Astrocyte (in vitro differentiated cells and primary cell): ENCODE measurements around the gene PER1. TPM values are rescaled to one million over a fixed set of nuclear protein-coding genes. Genes with fewer than 3 reads are reported as not detected.
A peak's percentile ranks its signal among the peaks of the same experiment; 100 is the strongest.

Experiments
- DNase-seq: peaks from one replicate; pipeline ENCODE4 v3.0.0-alpha.2; 2010; ENCODE audit warnings: low read depth
- FAIRE-seq: peaks from 2 replicates; lab custom pipeline; 2011; peaks lifted over from hg19 to GRCh38; lab: Jason Lieb, UNC
- H2AFZ ChIP-seq: 2 replicates; pipeline ENCODE4 v1.6.0; 2012; ENCODE audit warnings: low read depth, low read length, inconsistent platforms
- H3K27ac ChIP-seq: 2 replicates; pipeline ENCODE4 v1.5.1; 2011; ENCODE audit warnings: low read depth, low read length, inconsistent platforms
- H3K27me3 ChIP-seq: 2 replicates; pipeline ENCODE4 v1.6.0; 2011; ENCODE audit warnings: low read length, inconsistent platforms; ENCODE audit not compliant: insufficient read depth
- H3K36me3 ChIP-seq: 2 replicates; pipeline ENCODE4 v1.5.1; 2011; ENCODE audit warnings: low read length, inconsistent platforms; ENCODE audit not compliant: insufficient read depth
- H3K4me1 ChIP-seq: 2 replicates; pipeline ENCODE4 v1.5.1; 2011; ENCODE audit warnings: low read length, inconsistent platforms; ENCODE audit not compliant: insufficient read depth
- H3K4me2 ChIP-seq: 2 replicates; pipeline ENCODE4 v1.6.0; 2012; ENCODE audit warnings: low read length, inconsistent platforms
- H3K4me3 ChIP-seq: 2 replicates; pipeline ENCODE4 v1.5.1; 2011; ENCODE audit warnings: low read depth, mild to moderate bottlenecking, low read length, inconsistent platforms; ENCODE audit not compliant: insufficient read depth
- H3K79me2 ChIP-seq: 2 replicates; pipeline ENCODE4 v1.6.0; 2012; ENCODE audit warnings: mild to moderate bottlenecking, low read length, inconsistent platforms; ENCODE audit not compliant: insufficient read depth
- H3K9ac ChIP-seq: 2 replicates; pipeline ENCODE4 v1.6.0; 2012; ENCODE audit warnings: mild to moderate bottlenecking, low read length, inconsistent platforms
- H3K9me3 ChIP-seq: 2 replicates; pipeline ENCODE4 v1.5.1; 2012; ENCODE audit warnings: low read depth, mild to moderate bottlenecking, low read length, inconsistent platforms; ENCODE audit not compliant: insufficient read depth
- H4K20me1 ChIP-seq: 2 replicates; pipeline ENCODE4 v1.6.0; 2012; ENCODE audit warnings: low read length, inconsistent platforms; ENCODE audit not compliant: insufficient read depth
- H3K27ac Mint-ChIP-seq: one replicate; pipeline ENCODE4 v1.8.0; 2021; ENCODE audit warnings: mild to moderate bottlenecking, mixed read lengths; ENCODE audit not compliant: unreplicated experiment
- H3K27me3 Mint-ChIP-seq: one replicate; pipeline ENCODE4 v1.8.0; 2021; ENCODE audit warnings: low read depth, mixed read lengths; ENCODE audit not compliant: unreplicated experiment
- H3K36me3 Mint-ChIP-seq: one replicate; pipeline ENCODE4 v1.8.0; 2021; ENCODE audit warnings: low read depth, mixed read lengths; ENCODE audit not compliant: unreplicated experiment
- H3K4me1 Mint-ChIP-seq: one replicate; pipeline ENCODE4 v1.8.0; 2021; ENCODE audit warnings: low read depth, mixed read lengths; ENCODE audit not compliant: unreplicated experiment
- H3K4me3 Mint-ChIP-seq: one replicate; pipeline ENCODE4 v1.8.0; 2021; ENCODE audit warnings: mild to moderate bottlenecking, moderate library complexity, mixed read lengths; ENCODE audit not compliant: unreplicated experiment
- H3K9me3 Mint-ChIP-seq: one replicate; pipeline ENCODE4 v1.8.0; 2021; ENCODE audit warnings: mild to moderate bottlenecking, mixed read lengths; ENCODE audit not compliant: unreplicated experiment
- CTCF ChIP-seq: IDR thresholded peaks from 2 replicates; pipeline ENCODE4 v1.5.1; 2011; ENCODE audit warnings: low read depth, mild to moderate bottlenecking, inconsistent platforms, low read length, moderate library complexity; ENCODE audit not compliant: insufficient read depth
- EZH2 ChIP-seq: IDR thresholded peaks from 2 replicates; pipeline ENCODE4 v1.6.1; 2012; ENCODE audit warnings: mild to moderate bottlenecking, low read length, inconsistent platforms; ENCODE audit not compliant: insufficient read depth
- total RNA-seq: library from RNA; stranded (reverse); gene quantifications from 2 replicates; pipeline ENCODE4 v1.2.1, GENCODE V29; 2021

Gene PER1
- total RNA-seq, 1 donor from 2014 or later, result 17.0 TPM

GRCh38 chr17:8150194-8151119, 1.7 kb downstream of the PER1 start:
- Histone ChIP-seq H2AFZ (peak overlapping the region; percentile 65), H3K4me1 (peaks cover 45% of the 10 kb centered on the region), H3K27me3 (no peaks in the 10 kb centered on the region), H3K4me3 (peak overlapping the region; percentile 73), H3K27ac (peak overlapping the region; percentile 99), H3K9ac (peak overlapping the region; percentile 91), H3K9me3 (no peaks in the 10 kb centered on the region), H3K79me2 (peaks cover 4% of the 10 kb centered on the region), H3K36me3 (peaks cover 3% of the 10 kb centered on the region), H4K20me1 (peaks cover 17% of the 10 kb centered on the region), H3K4me2 (peak overlapping the region; percentile 96)
- DNase-seq, result no peak
- Mint-ChIP-seq H3K9me3 (peaks cover 2% of the 10 kb centered on the region), H3K27me3 (no peaks in the 10 kb centered on the region), H3K4me3 (peak overlapping the region; percentile 54), H3K36me3 (peaks cover 22% of the 10 kb centered on the region), H3K27ac (no peak overlapping the region), H3K4me1 (peaks cover 19% of the 10 kb centered on the region)
- TF ChIP-seq EZH2 (no peak), CTCF (no peak)
- no peak for FAIRE-seq

- Histone ChIP-seq H3K9ac (no peak overlapping the region), H4K20me1 (peaks cover 17% of the 10 kb centered on the region), H3K4me3 (no peak overlapping the region), H3K9me3 (no peaks in the 10 kb centered on the region), H2AFZ (no peak overlapping the region), H3K27me3 (no peaks in the 10 kb centered on the region), H3K79me2 (peaks cover 4% of the 10 kb centered on the region), H3K36me3 (peaks cover 3% of the 10 kb centered on the region), H3K27ac (no peak overlapping the region), H3K4me2 (no peak overlapping the region), H3K4me1 (peaks cover 38% of the 10 kb centered on the region)
- TF ChIP-seq EZH2 (no peak), CTCF (no peak)
- peaks cover 2% of the 10 kb centered on the region for H3K9me3 Mint-ChIP-seq
- no peak for DNase-seq
- H3K4me3 Mint-ChIP-seq, result no peak overlapping the region
- FAIRE-seq, result no peak
- no peak overlapping the region for H3K27ac Mint-ChIP-seq
- peaks cover 24% of the 10 kb centered on the region for H3K36me3 Mint-ChIP-seq
- H3K4me1 Mint-ChIP-seq, result peaks cover 15% of the 10 kb centered on the region
- H3K27me3 Mint-ChIP-seq, result no peaks in the 10 kb centered on the region
Measured at GRCh38 chr17:8149419-8150193, 2.6 kb downstream of the PER1 start.
